GM18951 (cell line): ENCODE results near the gene DIP2C.

ENCODE experiments used
- POLR2A ChIP-seq: IDR thresholded peaks from 4 replicates; pipeline ENCODE4 v1.6.1; 2011; ENCODE audit warnings: mild to moderate bottlenecking; ENCODE audit not compliant: insufficient read length, insufficient read depth; ENCODE audit errors: extremely low read depth
- in situ Hi-C: fragments of 300-500 bp; cut with MboI; formaldehyde crosslinking; loops from one replicate; pipeline ENCODE4 v1.12.0; 2022; ENCODE audit warnings: low sequenced_read_pairs, mixed read lengths, inconsistent platforms; ENCODE audit not compliant: unreplicated experiment

Gene DIP2C

DNA sequence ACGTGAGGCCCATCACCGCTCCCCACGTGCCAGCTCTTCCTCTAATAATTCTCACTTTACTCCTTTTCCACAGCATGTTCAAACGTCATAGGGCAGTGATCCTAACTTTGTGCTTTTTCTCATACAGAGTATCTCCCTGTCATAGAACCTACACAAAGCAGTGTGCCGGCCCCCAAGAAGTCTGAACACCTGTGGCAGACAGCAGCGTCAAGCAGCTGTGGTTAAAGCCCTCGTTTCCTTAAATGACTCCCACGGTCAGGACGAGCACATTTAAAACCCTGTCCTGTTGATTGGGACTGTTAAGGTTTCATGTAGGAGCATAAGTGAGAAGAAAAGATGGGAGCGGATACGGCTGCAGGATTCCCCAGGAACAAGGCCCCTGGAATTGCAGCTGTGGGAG, 267.2 kb downstream of the DIP2C start:
- in situ Hi-C loops: no loop called here
- TF ChIP-seq POLR2A: no peak

DNA sequence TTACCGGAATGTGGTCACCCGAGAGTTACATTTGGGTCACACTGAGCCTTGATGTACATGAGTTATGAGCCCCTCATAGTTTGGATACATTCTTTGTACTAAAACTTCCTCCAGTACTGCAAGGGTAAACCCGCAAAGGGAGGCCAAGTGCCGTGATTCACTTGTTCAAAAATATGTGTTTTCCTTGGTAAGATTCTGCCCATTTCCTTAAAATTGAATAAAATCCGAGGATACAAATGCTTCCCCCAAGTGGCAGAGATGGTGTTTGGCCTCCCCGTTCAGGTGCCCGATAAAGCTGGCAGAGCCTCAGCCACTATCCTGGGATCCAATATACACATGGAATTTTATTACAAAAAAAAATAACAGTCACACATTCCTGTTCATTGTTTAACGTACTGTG, 268.3 kb downstream of the DIP2C start:
- in situ Hi-C loops: no loop called here
- TF ChIP-seq POLR2A: no peak

- TF ChIP-seq POLR2A: no peak
- in situ Hi-C loops: no loop called here
These were observed 269.0 kb downstream of the DIP2C start for GRCh38 chr10:420154-421121.

DNA sequence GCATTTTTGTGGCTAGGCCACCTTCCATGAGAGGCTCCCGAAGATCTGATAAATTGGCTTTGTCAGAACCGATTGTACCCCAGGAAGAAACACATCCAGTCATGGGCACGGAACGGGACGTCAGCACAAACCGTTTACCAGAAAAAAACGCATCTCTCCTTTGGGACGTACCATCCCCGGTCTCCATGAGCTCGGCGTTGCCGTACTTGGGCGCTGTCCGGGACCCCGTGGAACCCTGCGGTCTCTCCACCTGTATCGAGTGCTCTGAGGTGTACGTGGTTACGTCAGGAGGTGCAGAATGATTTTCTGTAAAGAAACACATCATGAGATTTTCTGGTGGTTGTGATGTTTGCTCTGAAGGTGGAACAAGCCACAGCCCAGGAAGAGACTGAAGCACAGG, 270.6 kb downstream of the DIP2C start:
- TF ChIP-seq POLR2A: no peak
- in situ Hi-C loops: no loop called here

DNA sequence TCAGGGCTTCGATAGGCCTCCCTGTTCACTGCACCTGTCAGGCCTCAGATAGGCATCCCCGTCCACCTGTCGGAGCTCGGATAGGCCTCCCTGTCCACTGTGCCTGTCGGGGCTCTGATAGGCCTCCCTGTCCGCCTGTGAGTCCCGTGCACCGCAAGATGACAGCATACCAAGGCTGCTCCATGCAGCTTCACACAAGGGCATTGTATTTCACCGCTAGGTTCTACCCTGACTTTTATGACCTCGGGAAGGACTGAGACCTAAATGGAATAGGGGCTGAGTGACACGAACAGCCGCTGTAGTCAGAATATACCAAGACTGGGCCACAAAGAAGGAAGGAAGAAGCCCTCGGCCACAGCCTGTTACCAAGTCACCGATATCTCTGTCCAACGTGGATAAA, 271.2 kb downstream of the DIP2C start:
- TF ChIP-seq POLR2A: no peak
- in situ Hi-C loops: no loop called here

DNA sequence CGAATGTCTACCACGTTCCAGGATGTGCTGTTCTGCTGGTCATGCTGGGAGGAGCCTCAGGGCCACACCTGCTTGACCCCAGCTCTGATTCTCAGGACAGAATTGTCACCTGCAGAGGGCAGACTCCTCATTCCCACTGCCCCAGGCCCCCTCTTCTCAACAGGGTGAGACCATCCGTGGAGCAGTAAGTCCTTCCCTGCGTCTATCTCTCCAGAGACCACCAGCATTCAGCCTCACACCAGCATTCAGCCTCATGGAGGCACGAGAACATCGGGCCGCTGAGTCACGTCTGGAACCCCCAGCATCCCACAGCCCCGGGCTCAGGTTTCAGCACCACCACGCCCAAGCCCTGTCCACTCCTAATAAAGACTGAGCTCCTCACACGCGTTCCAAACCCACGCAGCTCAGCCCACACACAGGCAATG, 273.4 kb downstream of the DIP2C start:
- TF ChIP-seq POLR2A: no peak
- in situ Hi-C loops: no loop called here

DNA sequence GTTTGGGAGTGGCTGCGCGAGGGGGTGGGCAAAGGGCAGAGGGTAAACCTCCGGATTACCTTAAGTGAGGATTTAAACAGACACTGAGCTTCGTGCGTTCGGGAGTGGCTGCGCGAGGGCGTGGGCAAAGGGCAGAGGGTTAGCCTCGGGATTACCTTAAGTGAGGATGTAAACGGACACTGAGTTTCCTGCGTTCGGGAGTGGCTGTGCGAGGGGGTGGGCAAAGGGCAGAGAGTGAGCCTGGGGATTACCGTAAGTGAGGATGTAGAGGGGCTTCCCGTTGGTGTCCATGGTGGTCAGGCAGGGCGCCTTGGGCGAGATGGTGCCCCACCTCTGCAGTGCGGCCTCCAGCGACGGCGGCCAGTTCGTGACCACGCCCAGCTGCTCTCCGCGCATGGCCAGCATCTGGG, 275.8 kb downstream of the DIP2C start:
- no peak for TF ChIP-seq POLR2A
- in situ Hi-C loops: no loop called here

DNA sequence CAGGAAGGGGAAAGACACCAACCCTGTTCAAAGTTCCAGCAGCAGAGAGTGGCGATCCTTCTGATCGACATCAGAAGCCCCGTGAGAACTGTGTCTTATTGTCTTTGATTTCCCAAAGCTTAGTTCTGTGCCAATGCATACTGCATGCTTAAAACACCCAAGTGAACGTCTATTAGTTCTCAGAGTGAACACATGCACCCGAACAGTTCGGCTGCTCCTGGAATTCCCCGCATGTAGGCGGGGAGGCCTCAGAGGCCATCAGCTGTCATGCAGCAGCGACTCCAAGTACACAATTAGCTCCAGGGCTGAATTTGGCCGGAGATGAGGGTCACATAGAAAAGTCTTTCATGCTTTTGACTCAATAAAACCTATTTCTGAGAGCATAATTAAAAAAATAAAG, 277.4 kb downstream of the DIP2C start:
- in situ Hi-C loops: no loop called here
- TF ChIP-seq POLR2A: no peak

GRCh38 chr10:411603-412002, 277.9 kb downstream of the DIP2C start:
- in situ Hi-C loops: no loop called here
- TF ChIP-seq POLR2A: no peak

DNA sequence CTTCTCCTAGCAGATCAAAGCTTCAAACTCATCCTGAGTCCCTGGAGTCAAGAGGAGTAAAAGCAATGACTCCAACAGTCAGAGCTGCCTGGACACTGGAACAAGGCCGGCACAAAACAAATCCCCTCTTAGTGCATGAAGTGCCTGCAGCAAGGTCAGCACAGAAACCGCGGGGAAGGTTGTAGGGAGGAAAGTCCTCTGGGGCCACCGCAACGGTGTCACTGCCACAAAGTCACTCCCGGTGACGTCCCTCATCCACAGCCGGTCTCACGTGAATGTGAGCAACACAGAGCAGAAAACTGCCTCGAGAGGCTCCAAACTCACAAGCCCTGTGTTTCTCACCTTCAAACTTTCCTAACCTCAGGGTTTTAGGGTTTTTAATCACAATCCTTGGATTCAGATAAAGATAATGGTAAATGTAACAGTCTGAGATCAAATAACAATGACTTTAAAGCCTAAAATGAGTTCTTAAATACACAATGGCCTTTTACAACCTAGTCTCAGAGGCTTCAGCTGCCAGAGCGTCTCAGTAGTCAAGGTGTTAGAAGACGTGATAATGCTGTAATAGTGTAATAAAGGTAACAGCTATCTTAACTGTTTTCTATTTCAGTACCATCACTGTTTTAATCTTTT, 279.9 kb downstream of the DIP2C start:
- in situ Hi-C loops: no loop called here
- TF ChIP-seq POLR2A: no peak

DNA sequence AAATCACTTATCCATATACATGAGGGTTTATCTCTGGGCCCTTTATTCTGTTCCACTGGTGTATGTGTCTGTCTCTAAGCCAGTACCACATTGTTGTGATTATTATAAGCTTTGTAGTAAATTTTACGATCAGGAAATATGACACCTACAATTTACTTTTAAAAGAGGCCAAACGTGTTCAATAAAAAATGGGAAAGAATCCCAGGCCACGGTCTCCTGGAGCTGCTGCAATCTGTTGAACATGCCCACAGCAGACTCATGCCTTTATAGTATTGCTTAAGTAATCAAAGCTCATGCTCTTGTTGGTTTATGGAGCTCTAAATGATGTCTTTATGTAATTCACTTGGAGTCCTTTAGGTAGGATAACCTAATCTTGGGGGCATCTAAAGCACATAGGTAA, 281.2 kb downstream of the DIP2C start:
- no peak for TF ChIP-seq POLR2A
- in situ Hi-C loops: no loop called here

DNA sequence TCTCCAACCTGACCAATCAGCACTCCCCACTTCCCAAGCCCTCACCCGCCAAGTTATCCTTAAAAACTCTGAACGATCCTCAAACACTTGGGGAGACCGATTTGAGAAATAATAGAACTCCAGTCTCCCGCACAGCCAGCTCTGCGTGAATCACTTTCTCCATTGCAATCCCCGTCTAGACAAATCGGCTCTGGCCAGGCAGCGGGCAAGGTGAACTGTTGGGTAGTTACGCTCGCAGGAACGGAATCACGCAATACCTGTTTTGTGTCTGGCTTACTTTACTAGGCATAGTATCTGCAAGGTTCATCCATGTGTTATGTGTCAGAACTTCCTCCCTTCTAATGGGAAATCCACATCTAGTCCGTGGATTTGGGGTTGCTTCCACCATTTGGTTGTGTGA, 282.5 kb downstream of the DIP2C start:
- no peak for TF ChIP-seq POLR2A
- in situ Hi-C loops: no loop called here

DNA sequence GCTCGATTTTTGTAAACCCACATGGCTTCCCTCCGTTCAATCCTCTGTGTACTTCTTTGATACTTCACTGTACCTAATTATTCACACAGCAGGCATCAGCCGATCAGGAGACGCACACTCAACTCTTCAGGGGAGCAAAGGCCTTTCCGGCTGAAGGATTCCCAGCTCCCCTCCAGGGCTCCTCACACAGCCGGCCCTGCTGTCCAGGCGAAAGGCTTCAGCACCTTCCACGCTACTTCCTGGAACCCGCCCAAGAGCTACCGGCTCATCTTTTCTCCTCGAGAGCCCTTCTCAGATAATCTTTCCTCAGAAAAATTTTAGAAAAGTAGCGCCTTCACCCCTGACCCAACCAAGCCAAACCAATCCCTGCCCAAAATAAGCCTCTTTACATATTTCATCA, 283.8 kb downstream of the DIP2C start:
- in situ Hi-C loops: no loop called here
- no peak for TF ChIP-seq POLR2A

DNA sequence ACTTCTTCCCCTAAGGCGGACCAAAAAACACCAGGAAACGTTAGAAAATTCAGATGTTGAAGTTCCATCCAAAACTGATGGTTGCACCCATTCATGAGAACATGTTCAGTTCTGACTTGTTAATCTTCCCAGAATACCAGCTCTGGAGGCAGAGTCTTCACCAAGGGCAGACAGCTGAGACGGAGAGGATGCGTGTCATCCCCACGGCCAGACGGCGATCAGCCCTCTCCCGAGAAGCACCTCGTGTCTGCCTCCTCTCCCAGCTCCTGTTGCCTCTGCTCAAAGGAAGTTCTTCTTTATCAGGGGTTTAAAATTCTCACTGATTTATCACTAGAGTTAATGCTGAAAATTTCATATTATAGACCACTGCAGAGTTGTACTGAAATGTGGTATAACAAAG, 284.5 kb downstream of the DIP2C start:
- in situ Hi-C loops: no loop called here

GRCh38 chr10:404346-404745, 285.1 kb downstream of the DIP2C start:
- in situ Hi-C loops: no loop called here
- no peak for TF ChIP-seq POLR2A

More for the DNA sequence above, 284.5 kb downstream of the DIP2C start:
- no peak for TF ChIP-seq POLR2A
